IPS-NIHi7 (cell line): ENCODE results near the gene LTK.
A peak's percentile ranks its signal among the peaks of the same experiment; 100 is the strongest.

Experiments
- DNase-seq: peaks from one replicate; pipeline ENCODE4 v3.0.0; 2012; ENCODE audit warnings: mixed read lengths; ENCODE audit errors: extremely low spot score

The LTK gene

DNA sequence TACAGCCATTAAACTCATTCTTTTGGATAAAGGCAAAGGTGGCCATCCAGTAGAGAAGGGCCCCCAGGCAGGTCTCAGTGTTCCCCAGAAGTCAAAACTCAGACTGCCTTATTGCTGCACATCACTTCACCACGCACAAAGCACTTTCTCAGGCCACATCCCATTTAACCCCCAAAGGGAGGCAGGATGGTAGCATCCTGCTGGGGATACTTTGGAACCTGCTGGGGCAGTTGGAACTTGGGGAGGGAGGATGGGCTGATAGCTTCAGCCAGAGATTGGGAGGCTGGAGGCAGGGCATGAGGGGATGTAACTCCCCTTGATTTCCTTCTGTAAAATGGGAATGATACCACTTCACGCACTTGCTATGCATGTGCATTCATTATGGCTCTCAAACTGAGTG is 15.0 kb downstream of the LTK start:
- DNase-seq = no peak

DNA sequence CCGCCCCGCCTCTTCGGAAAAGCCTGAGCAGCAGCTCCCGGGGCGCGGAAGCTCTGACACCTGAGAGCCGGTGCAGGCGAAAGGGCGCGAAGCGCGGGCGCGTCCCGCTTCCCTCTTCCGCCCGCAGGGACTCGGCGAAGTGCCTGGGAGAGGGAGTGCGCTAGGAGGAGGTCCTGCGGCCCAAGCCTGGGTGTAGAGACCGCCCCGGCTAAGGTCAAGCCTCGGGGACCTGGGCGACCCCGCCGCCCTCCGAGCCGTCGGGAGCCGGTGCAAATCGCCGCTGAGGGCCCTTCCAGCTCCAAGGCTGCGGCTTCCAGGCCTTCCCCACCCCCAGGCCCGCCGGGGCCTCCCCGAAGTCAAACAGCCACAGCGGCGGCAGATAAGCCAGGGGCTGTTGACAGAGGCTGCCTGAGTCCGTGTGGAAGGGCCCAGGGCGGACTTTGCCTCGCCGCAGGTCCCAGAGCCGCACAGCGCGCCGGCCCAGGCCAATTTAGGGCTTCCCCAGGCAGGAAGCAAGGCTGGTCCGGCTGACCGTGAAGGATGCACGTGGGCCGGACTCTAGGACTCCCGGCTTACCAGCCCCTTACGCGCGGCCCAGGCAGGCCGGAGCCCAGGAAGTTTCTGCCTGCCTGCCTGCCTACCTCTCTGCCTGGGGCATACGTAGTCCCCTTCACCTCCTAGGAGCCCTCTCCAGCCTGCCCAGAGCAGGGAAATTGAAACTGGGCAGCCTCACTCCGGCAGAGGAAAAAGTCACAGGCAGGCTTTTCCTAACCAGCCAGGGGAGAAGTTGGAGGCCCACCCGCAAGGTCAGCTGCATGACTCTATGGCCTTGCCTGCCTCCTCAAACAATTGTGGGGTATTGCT is 17.7 kb downstream of the LTK start:
- peak; percentile 63 for DNase-seq

DNA sequence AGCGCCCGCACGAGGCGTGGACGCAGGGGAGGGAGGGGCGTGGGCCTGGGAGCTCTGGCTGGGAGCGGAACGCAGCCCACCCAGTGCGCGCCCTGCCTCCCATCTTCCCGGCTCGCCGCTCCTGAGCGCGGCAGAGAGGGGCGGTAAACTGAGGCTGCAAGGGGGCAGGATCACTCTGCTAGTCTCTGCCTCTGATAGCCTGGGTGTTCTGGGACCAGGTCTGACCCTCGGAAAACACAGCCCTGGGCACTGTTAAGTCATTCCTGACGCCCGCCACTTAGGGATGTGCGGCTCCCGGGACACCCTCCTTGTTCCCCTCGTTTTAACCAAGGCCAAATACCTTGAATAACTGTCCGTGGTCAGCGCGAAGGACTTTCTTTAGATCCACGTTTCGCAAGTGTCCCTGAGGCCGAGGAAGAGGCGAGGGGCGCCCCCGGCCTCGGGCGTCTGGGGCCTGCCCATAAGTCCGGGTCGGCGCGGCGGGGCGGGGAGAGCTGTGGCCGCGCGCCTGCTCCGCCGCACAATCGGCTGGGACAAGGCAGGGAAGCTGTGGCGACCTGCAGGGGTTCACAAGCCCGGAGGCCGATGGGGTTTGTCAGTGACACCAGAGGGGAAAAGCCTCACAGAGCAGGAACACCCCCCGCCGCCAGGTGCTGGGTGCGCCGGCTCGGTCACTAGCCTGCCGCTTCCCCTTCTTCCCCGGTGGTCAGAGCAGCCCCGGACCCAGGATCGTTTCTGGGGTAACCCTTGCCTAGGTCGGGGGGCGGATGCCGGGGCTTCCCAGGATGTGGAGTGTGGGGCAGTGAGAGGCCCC is 18.5 kb downstream of the LTK start:
- DNase-seq = no peak

DNA sequence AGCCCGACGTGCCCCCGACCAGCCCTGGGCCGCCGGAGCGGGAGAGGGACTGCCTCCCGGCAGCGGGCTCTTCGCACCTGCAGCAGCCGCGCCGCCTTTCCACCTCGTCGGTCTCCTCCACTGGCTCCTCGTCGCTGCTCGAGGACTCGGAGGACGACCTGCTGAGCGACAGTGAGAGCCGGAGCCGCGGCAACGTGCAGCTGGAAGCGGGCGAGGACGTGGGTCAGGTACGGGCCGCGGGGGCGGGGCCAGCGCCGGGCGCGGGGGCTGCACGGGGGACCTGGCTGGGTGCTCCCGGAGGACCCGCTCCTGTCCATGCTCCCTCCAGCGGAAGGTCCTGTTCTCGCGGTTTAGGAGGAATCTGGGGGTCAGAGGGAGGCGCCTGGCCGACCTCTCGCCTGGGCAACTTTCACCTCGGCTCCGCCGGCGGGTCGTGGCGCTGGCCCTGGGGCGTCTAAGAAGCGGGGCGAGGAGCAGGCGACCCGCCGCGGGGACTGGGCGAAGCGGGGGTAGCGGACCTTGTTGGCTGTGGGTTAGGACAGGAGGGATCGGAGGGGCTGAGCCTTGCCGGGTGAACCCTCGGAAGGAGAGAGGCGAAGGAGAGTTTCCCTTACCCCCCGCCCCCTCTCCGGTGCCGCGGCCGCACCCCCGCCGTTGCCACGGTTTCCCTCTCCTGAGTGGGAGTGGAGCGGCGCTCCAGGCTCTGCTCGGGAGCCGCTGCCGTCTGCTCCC is 19.3 kb downstream of the LTK start:
- peak; percentile 67 for DNase-seq

GRCh38 chr15:41493902-41494189 is 19.8 kb downstream of the LTK start:
- no peak for DNase-seq

- DNase-seq = peak; percentile 85
Measured at GRCh38 chr15:41493205-41493901, 20.3 kb downstream of the LTK start, which contains the start of gene ITPKA. Gene ITPKA (plus strand): TSS chr15:41493874. CDS start chr15:41493928, 54 bp downstream.

DNA sequence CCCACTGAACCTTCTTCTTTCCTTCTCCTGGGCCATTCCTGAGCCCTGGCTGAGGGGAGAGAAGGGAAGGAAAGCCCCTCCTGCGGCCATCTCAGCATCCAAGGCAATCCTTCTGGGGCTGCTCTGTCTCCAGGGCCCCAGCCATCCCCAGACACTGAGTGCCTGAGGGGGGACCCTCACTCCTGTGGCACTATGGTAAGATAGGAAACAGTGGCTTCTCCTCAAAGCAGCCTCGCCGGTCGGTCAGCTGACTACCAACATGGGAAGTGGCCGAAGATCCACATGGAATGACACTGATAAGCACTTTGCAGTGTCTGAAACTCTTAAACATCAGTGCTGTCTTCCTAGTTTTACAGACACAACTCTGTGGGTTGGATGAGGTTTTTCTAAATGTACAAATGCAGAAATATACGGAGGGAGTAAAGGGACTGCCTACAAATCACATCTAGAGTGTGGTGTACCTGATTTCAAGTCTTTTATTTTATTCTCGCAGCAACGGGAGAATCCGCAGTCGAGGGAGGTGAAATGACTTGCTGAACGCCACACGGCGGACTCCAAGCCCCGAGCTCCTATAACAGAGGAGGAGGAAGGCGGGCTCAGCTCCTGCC is 20.9 kb downstream of the LTK start:
- no peak for DNase-seq

DNA sequence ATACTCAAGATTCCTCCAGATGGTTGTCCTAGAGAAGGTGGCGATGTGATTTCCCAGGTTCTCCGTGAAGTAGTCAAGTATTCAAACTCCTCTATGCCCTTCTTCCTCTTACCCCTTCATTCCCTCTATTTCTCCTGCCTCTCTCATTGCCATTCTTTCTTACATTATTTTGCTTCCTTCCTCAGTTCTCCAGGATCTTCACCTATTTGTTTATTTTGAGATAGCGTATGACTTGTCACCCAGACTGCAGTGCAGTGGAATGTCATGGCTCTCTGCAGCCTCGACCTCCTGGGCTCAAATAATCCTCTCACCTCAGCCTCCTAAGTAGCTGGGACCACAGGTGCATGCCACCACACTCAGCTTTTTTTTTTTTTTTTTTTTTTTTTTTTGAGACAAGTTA is 21.7 kb downstream of the LTK start:
- no peak for DNase-seq

GRCh38 chr15:41490355-41490754 is 23.3 kb downstream of the LTK start:
- no peak for DNase-seq

GRCh38 chr15:41489641-41490040 is 24.0 kb downstream of the LTK start:
- DNase-seq = no peak

- no peak for DNase-seq
Measured at GRCh38 chr15:41487802-41488201, 25.8 kb downstream of the LTK start.

DNA sequence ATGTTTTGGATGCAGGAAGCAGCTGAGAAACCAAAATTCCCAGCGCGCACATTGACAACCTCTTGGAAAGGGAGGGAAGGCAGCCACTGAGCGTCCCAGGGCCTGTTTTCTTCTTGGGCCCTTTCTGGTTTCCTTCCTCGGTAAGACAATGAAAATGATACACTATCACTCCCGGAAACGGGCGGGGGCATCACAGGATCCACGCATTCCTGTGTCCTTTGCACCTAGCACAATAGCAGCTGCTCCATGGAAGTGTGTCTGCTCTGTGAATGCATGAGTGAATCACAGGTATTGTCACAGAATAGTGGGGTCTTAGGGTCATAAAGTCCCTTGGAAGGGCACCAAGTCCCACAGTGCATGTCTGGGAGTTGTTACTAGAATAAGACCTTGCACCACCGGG is 26.2 kb downstream of the LTK start:
- no peak for DNase-seq

GRCh38 chr15:41486286-41486685 is 27.3 kb downstream of the LTK start:
- DNase-seq = no peak

DNA sequence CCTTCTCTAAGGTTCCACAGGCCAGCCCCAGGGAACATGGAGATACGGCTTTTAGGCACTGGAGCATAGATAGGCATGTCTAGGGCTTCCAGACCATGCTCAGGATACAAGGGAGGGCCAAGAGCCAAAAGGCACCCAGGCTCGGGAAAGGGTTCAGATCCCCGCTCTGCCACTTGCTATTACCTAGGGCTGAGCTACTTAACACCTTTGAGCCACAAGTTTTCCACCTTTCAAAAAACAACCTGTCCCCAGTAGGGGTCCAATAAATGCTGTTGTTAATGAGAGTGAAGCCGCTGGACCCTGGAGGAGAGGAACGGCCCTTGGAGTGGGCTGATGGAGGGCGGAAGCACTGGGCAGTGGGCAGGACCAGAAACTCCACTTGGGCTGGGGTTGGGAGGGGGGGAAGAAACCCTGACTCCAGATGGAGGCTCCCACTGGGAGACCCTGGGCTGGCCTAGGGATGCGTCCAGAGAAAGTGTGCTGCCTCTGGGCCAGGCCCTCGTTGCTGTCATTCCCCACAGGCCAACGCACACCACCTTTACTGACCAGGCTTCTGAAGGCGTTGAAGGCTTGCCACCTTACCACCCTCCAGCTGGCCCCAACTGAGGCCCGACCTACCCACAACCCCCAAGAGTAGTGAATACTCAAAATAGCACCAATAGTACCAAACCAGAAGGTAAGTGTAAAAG is 28.5 kb downstream of the LTK start:
- no peak for DNase-seq

GRCh38 chr15:41483519-41483918 is 30.1 kb downstream of the LTK start:
- no peak for DNase-seq

DNA sequence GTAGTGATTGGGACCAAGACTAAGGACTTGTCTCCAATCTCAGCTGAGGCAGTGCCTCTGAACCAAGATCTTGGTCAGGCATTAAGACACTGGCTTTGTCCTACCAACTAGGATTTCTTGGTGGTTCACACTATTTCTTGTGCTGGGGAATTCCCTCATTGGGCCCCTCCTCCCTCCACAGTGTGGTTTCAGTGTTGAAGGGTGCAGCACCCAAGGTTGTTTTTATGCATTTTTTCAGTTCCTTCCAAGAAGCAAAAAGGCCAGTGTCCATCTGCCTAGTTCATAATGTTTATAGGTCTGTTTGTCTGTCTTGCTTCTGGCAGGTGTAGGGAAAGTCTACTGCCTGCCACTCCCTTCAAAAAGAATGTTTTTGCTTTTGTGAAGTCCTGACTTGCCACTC is 30.5 kb downstream of the LTK start:
- no peak for DNase-seq

DNA sequence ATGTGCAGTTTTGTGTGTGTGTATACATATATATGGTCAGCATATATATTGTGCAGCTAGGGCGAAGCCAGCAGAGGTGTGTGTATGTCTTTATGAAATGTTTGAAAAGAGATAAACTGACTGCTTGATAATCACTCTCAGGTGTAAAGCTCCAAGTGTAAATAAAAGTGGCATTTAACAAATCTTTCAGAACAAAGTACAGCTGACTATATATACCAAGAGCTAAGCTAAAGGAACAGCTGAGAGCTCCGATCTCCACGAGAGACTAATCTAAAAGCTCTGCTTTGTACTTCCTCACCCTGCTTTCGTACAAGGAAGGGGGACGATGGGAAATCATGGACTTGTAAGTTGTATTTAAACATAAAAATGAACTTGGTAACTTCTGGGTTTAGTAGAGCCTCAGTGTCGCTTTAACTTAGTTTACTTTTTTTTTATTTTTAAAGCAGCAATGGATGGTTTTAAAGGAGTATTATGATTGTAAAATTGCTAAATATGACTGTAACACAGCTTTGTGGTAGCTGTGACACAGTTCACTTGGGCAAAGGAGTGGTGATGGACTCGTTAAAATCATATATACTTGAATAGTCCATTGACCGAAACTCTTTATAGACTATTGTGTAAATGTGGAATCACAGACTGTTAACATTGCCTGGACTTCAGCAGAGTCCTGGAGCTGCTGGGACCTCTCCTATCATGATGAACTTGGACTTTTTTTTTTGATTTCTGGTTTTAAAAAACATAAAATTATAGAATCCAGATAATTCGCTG is 31.3 kb downstream of the LTK start:
- DNase-seq = no peak

DNA sequence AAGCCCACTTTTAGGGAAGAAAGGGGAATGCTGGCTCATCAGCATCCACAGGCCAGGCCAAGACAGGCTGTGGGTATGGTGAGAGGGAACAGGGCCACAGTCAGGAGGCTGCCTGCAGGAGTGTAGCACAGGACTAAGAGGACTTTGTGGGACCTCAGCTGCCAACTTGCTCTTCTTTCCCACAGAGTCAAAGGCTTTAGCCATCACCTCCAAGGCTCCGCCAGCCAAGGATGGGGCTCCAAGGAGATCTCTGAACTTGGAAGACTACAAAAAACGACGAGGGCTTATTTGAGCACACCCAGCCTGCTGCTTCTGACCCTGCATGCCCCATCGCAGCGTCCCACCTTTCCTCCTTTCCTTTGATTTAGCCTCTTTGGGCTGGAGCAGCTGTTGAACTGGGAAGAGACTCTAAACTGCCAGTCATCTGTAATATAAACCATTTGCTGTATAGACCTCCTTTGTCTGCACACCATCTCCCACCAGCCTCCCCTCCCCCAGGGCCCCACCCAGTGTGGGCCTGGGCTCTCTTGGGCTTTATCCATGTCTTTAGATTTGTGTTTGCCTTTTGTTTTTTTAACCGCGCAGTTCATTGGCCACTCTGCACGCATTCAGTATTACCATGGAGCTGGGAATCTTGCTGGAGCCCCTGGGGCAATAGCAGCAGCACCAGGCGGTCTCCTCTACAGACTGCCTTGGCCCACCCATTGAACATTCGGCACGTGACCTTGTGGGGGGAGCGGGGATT is 33.1 kb downstream of the LTK start:
- no peak for DNase-seq

DNA sequence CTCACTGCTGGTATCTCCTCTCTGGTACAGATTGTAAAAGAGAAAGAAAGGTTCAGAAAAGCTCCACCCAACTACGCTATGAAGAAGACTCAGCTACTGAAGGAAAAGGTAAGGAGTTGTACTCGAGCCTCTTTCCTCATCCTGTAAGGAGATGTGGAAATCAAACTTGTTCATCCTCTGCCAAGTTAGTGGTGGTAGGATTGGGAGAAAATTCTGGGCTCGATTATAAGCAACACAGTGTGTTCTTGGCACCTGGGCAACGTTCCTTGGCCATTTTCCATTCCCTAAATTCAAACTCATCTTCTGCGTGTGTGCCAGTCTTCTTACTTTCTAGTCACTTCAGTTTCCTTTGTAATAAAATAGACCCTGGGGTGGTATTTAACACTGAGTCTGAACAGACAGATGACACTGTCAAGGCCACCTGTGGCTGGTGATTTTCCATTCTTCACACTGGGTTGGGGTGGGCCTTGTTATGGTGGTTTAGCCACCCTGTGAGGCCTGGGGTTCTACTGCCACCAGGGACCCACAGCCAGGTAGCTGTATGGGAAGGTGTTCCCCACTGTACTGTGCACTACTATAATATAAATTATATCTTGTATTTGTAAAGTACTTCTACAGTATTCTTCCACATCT is 37.1 kb downstream of the LTK start:
- no peak for DNase-seq
